Neural progenitor cell (in vitro differentiated cells): Measurements from ENCODE around the gene SEPTIN2.

Experiments
- CTCF ChIP-seq: fragments of 200-600 bp; sonication (generic); IDR thresholded peaks from 2 replicates; pipeline ENCODE4 v1.5.1; 2017; ENCODE audit warnings: antibody characterized with exemption, mild to moderate bottlenecking
- EZH2 ChIP-seq: fragments of 200-600 bp; sonication (generic); IDR thresholded peaks from 2 replicates; pipeline ENCODE4 v1.6.1; 2017; ENCODE audit warnings: antibody characterized with exemption, mild to moderate bottlenecking, moderate library complexity
- EZH2phosphoT487 ChIP-seq: fragments of 200-600 bp; sonication (generic); IDR thresholded peaks from 2 replicates; pipeline ENCODE4 v1.6.1; 2017; ENCODE audit warnings: antibody characterized with exemption

- TF ChIP-seq CTCF, result no peak
- no peak for TF ChIP-seq EZH2
- TF ChIP-seq EZH2phosphoT487, result no peak
These were observed 11.6 kb upstream of the SEPTIN2 start for GRCh38 chr2:241304039-241304670.
